Activated CD4-positive, CD25-positive, alpha-beta regulatory T cell treated with anti-CD3 and anti-CD28 coated beads, Interleukin-2, amount 50 U/mL, for 72 hours (primary cell): Measurements from ENCODE around the gene MRPL40.
"Not testable (repeated sequence)": the region's sequence is repeated elsewhere in the genome, so short reads cannot be mapped to it uniquely, and the experiment has no call there.

Source experiments
- DNase-seq: peaks from one replicate; pipeline ENCODE4 v3.0.0; 2021

The MRPL40 gene

GRCh38 chr22:19443544-19444211, 11.3 kb downstream of the MRPL40 start:
- no peak for DNase-seq

GRCh38 chr22:19445279-19445982, 13.1 kb downstream of the MRPL40 start:
- DNase-seq, result not testable (repeated sequence)

GRCh38 chr22:19446603-19447329, 14.4 kb downstream of the MRPL40 start:
- DNase-seq, result no peak

GRCh38 chr22:19447330-19448075, 15.2 kb downstream of the MRPL40 start, which contains the start of gene C22orf39:
Gene C22orf39, minus strand, starts transcription at chr22:19447711. Its CDS starts 23 bp downstream, at chr22:19447688.
- peak; percentile 84 for DNase-seq

GRCh38 chr22:19448076-19448607, 15.8 kb downstream of the MRPL40 start:
- peak; percentile 34 for DNase-seq

- DNase-seq, result peak; percentile 49
Measured at GRCh38 chr22:19448739-19449421, 16.5 kb downstream of the MRPL40 start.

GRCh38 chr22:19449422-19449767, 17.1 kb downstream of the MRPL40 start:
- DNase-seq, result no peak

GRCh38 chr22:19450363-19451175, 18.2 kb downstream of the MRPL40 start:
- DNase-seq, result no peak

- DNase-seq, result no peak
Measured at GRCh38 chr22:19451570-19451969, 19.2 kb downstream of the MRPL40 start.

GRCh38 chr22:19453718-19454117, 21.4 kb downstream of the MRPL40 start:
- no peak for DNase-seq

GRCh38 chr22:19454156-19454555, 21.8 kb downstream of the MRPL40 start:
- DNase-seq, result no peak

- DNase-seq, result no peak
Measured at GRCh38 chr22:19455033-19455432, 22.7 kb downstream of the MRPL40 start.

GRCh38 chr22:19455585-19456370, 23.4 kb downstream of the MRPL40 start:
- no peak for DNase-seq

- DNase-seq, result no peak
Measured at GRCh38 chr22:19456541-19456940, 24.2 kb downstream of the MRPL40 start.

- DNase-seq, result no peak
Measured at GRCh38 chr22:19457828-19458428, 25.6 kb downstream of the MRPL40 start.

GRCh38 chr22:19460036-19460435, 27.7 kb downstream of the MRPL40 start:
- DNase-seq, result no peak

- no peak for DNase-seq
Measured at GRCh38 chr22:19461506-19461905, 29.2 kb downstream of the MRPL40 start.

GRCh38 chr22:19463008-19463407, 30.7 kb downstream of the MRPL40 start:
- DNase-seq, result no peak

GRCh38 chr22:19463491-19464469, 31.4 kb downstream of the MRPL40 start:
- no peak for DNase-seq
